ENCODE data around the gene BRD3OS.
"Not testable (repeated sequence)": the region's sequence is repeated elsewhere in the genome, so short reads cannot be mapped to it uniquely, and the experiment has no call there.

BRD3OS gene

GRCh38 chr9:134066526-134066912 is 41.2 kb downstream of the BRD3OS start:
- DNase-seq: no peak

DNA sequence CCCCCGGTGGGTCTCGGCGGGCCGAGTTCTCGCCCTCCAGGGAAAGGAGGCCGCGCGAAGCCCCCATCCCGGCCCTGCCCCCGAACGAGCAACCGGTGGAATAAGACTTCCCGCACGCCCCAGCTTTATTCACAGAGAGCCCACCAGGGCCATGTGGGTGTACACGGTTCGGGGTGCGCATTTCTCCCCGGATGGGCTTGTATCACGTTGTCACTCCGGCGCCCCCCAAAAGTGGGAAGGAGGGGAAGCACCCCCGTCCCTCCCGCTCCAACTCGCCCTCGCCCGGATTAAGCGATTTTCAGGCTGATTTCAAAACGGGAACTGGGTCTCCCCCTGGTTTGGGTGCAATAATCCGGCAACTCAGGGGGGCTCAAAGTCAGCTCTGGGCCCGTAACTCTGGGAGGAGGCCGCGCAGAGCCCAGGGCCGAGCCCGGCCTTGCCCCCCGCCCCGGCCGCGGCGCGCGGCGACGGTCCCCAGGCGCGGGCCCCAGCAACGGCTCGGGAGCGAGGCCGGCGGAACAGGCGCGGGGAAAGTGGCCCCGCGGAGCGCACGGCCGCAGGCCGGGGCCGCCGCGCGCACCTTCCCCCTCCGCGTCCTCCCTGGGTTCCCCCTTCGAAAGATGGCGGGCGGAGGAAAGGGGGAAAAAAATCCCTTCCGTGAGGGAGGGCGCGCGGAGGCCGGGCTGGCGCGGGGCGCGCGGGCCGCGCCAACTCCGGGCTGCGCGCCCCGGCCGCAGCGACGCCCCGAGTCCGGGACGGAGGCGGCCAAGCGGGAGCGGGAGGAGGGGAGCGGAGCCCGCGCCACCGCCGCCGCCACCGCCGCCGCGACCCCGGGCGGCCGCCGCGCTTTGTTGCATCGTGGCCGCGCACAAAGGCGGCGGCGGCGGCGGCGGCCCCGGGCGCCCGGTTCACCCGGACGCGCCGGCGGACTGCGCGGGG is 41.9 kb downstream of the BRD3OS start:
- DNase-seq: no peak

DNA sequence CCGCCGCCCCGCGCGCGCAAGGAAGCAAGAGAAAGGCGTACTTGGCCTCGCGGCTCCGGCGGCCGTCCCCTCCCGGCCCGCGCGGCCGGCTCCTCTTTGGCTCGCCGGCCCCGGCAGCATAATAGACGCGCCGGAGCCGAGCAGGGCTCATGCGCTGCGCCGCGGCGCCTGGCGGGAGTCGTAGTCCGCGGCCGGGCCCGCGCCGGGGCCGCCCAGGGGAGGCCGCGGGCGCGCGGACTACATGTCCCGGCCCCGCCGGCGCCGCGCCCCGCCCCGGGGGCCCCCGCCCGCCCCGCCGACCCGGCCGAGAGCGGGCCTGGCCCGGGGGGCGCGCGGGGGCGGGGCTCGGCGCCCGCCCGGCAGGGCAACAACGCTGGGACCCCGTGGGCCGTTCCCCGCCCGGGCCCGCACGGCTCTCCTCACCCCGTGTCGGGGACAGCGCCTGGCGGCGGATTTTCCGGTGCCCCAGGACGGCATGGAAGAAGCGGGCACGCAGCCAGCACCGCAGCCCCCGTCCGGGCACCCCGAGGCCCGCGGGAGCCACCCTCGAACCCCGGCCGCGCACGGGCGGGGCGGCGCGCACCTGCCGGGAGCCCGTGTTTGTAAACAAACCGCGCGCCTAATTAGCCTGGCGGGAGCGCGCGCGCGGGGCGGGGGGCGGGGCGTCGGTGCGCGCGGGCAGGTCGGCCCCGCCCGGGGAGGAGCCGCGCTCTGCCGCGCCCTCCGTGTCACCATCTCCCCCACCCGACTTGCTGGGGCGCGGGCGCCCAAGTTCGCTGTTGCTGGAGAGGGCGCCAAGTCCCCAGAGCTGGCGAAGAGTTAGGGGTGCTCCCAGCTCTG is 42.8 kb downstream of the BRD3OS start, which contains the start of gene BRD3:
TSS of gene BRD3 (minus strand) at position 123 of the 840 bp plus-strand sequence. CDS start 14,549 bp downstream, outside the sequence.
- peak; percentile 53 to 62 for DNase-seq

GRCh38 chr9:134068744-134069479 is 43.6 kb downstream of the BRD3OS start:
- DNase-seq: no peak

DNA sequence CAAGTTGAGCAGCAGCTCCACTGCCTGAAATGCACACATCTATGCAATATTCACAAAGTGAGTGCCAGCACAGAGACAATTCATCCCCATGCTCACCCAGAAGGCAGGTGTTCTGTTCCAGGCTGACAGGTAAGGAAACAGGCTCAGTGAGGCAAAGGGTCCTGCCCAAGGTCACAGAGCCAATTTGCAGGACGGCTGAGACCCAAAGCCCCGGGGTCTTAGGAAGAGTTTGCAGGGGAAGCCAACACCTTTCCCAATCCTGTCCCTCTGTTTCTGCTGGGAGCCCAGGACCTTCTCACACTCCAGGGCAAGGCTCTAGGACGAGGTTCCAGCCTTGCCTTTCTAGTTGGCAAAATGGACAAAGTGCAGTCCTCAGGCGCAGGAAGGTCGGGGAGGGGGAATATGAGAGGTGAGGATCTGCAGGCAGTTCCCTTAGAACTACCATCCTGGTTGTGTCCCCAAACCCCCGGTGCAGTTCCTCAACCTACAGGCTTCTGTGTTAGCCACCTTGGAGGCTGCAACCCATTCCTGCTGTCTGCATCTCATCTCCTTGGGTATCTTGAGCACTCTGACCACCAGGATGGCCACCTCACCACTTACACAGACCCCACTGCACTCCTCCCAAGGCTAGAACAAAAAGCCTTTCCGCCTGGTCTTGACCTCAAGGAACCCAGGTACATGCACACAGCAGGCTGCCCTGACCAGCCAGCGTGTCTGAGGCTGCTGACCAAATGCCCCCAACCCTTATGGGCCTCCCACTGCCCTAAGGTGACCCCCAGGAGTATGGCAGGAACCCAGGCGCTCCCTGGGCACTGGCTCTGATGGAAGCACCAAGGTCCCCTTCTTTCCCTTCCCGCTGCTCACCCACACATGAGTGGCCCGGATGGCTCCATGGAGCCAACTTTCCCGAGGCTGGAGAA is 44.5 kb downstream of the BRD3OS start:
- no peak for DNase-seq

DNA sequence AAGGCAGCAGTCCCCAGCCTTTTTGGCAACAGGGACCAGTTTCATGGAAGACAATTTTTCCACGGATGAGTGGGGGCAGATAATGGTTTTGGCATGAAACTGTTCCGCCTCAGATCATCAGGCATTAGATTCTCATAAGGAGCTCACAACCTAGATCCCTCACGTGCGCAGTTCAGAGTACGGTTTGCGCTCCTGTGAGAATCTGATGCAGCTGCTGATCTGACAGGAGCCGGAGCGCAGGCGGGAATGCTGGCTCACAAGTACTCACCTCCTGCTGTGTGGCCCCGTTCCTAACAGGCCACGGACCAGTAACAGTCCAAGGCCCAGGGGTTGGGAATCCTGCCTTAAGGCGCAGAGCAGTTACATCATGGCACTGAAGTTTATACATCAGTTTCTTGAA is 45.9 kb downstream of the BRD3OS start:
- DNase-seq: no peak

- not testable (repeated sequence) for DNase-seq
Measured at GRCh38 chr9:134072683-134073082, 47.4 kb downstream of the BRD3OS start.

- DNase-seq: no peak
Measured at GRCh38 chr9:134073500-134073899, 48.2 kb downstream of the BRD3OS start.

DNA sequence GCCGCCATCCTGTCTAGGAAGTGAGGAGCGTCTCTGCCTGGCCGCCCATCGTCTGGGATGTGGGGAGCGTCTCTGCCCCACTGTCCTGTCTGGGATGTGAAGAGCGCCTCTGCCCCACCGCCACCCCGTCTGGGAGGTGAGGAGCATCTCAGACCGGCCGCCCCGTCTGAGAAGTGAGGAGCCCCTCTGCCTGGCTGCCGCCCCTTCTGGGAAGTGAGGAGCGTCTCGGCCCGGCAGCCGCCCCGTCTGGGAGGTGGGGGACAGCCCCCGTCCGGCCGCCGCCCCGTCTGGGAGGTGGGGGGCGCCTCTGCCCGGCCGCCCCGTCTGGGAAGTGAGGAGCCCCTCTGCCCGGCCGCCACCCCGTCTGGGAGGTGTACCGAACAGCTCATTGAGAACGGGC is 50.4 kb downstream of the BRD3OS start:
- not testable (repeated sequence) for DNase-seq

DNA sequence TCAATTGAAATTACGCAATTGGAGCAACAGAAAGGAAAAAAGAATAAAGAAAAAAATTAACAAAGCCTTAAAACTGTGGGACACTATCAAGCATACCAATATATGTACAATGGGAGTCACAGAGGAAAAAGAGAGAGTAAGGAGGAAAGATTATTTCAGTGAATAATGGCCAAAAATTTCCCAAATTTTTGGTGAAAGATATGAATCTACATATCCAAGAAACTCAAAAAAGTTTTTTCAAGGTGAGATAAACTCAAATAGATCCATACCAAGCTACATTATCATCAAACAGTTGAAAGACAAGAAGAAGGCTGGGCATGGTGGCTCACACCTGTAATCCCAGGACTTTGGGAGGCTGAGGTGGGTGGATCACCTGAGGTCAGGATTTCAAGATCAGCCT is 51.4 kb downstream of the BRD3OS start:
- no peak for DNase-seq

Measured in bone marrow (tissue), 2 donors.